Astrocyte of the spinal cord (primary cell): ENCODE data around the gene NHS.

ENCODE experiments used
- DNase-seq: peaks from one replicate; pipeline ENCODE4 v3.0.0; 2011; ENCODE audit warnings: low read depth, low spot score
- H3K4me3 ChIP-seq: 2 replicates; pipeline ENCODE4 v1.5.1; 2011; ENCODE audit warnings: low read depth, mild to moderate bottlenecking, low read length, moderate library complexity
- in situ Hi-C: cut with HindIII; loops from 2 replicates; pipeline ENCODE4 v1.10.0; 2017; ENCODE audit warnings: low sequenced_read_pairs
- TF ChIP-seq, protein P1 (sequence below): IDR thresholded peaks from 2 replicates; pipeline ENCODE4 v1.5.1; 2012; ENCODE audit warnings: low read depth, mild to moderate bottlenecking, low read length, inconsistent platforms

The NHS gene

DNA sequence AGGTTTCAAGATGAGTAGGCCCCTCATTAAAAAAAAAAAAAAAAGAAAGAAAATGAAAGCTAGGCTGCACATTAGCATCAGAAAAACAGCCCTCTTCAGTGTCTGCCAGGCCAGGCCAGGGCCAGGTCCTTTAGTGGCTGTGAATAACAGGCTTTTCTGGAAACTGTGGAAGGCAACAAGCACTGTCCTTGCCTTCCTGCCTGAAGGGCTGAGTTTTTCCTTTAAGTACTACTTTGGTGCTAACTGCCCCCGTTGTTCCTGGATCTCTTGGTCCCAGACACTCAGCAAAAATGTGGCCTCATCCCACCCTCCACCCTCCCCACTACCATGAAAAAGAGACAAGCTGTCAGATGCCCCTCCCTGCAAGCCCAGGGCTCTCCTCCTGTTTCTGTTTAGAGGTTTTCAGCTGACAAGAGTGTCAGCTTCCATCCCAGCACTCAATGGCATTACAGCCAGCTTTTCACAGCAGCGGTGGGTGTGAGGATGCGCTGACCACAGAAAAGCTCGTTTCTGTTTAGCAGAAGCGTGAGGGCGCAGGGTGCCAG, 174.2 kb downstream of the NHS start:
- TF ChIP-seq, protein P1, sequence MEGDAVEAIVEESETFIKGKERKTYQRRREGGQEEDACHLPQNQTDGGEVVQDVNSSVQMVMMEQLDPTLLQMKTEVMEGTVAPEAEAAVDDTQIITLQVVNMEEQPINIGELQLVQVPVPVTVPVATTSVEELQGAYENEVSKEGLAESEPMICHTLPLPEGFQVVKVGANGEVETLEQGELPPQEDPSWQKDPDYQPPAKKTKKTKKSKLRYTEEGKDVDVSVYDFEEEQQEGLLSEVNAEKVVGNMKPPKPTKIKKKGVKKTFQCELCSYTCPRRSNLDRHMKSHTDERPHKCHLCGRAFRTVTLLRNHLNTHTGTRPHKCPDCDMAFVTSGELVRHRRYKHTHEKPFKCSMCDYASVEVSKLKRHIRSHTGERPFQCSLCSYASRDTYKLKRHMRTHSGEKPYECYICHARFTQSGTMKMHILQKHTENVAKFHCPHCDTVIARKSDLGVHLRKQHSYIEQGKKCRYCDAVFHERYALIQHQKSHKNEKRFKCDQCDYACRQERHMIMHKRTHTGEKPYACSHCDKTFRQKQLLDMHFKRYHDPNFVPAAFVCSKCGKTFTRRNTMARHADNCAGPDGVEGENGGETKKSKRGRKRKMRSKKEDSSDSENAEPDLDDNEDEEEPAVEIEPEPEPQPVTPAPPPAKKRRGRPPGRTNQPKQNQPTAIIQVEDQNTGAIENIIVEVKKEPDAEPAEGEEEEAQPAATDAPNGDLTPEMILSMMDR = no peak
- DNase-seq = peak; percentile 5
- no peak overlapping the region for H3K4me3 ChIP-seq
- in situ Hi-C loops = no loop called here

DNA sequence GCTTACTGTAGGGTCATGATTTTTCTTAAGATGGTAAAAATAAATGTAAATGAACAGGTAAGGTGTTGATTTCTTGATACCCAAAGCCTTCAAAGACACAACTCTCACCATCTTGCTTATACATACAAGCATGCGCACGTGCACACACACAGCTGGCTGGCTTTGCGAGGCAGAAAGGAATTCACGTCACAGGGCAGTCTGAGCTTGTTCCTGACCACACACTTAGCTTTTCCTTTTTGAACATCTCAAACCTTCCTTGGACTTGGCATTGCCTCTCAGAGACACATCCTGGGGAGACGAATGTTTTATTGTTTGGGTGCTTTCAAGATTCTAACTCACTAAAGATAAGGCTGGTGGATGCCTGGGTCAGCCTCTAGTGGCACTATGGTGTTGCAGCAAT, 175.0 kb downstream of the NHS start:
- peak; percentile 11 for DNase-seq
- TF ChIP-seq, protein P1 = no peak
- H3K4me3 ChIP-seq = no peak overlapping the region
- in situ Hi-C loops = no loop called here

DNA sequence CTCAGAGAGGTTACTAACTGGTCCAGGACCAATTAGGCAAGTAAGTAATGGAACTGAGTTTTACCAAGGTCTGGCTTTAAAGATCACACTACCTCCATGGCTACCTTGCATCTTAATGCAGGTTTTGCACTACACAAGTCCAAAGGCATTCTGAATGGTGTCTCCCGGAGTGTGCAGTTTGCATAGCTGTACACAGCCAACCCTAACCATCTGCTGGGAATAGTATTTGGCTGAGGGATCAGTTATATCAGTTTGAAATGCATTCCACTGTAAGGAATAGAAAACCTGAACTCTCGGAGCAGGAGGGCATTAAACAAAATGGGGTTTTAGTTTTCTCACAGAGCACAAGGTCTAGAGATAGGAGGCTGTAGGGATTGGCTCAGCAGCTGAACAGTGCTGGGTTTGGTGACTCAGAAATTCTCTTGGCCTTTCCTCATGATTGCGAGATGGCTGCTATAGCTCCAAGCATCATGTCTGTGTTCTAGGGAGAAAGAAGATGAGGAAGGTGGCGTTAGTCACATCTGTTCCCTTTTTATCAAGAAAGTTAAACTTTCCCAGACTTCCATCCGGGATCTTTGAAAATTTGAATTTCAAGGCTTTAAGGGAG, 177.1 kb downstream of the NHS start:
- peak; percentile 37 for DNase-seq
- no peak overlapping the region for H3K4me3 ChIP-seq
- in situ Hi-C loops = no loop called here
- TF ChIP-seq, protein P1 = no peak

DNA sequence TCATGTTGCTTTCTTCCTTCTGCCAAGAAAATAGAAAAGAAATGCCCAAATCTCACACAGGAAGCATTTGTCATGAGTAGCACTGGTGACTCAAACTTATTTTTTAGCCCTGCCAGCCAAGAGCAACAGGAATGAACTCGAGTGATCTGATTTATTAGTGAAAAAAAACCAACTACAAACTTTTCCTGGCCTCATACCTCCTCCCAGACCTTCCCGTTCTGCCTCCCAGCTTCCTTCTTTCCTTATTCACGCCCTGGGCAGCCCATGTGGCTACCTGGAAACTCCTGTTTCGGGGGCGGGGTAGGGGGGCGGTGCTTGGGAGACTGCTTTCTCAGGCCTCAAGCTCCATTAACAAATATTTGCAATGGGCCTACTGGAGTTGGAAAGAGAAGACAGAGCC, 178.5 kb downstream of the NHS start:
- TF ChIP-seq, protein P1 = no peak
- in situ Hi-C loops = no loop called here

DNA sequence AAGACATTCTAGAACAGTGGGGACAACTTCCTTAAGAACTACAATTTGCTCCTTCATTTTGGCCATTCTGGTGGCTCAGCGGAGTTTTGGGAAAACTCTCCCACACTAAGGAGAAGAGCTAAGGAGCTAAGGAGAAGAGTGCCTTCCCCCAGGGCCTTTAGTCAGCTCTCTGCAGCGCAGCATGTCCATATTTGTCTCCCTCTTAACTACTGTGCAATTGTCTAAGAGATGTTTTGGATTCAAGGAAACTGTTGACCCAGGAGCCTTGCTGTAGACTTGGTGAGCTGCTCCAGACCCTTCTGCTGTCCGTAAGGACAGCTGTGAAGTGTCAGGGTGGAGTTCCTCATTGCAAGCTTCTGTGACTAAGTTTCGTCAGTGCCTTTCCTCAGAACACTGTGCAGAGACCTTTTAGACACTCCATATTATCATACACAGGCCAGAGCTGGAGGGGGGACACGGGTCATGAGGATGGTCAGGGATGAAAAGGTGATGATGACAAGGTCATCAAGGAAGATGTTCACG, 179.0 kb downstream of the NHS start:
- no peak overlapping the region for H3K4me3 ChIP-seq
- no peak for DNase-seq
- TF ChIP-seq, protein P1 = no peak
- in situ Hi-C loops = no loop called here

More for the DNA sequence above, 178.5 kb downstream of the NHS start:
- peak; percentile 79 for DNase-seq
- H3K4me3 ChIP-seq = no peak overlapping the region

DNA sequence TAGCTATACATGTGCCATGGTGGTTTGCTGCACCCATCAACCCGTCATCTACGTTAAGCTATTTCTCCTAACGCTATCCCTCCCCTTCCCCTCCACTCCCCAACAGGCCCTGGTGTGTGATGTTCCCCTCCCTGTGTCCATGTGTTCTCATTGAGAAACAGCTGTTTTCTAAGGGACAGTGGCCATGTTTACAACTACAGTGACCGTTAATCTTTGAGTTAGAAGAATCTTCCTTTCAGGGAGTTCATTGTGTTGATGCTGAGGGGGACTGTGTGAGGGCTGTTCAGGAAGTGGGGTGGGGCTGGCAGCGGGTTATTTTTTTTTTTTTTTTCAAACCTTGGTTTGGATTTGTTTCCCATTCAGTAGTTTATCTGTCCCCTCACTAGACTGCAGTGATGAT, 179.9 kb downstream of the NHS start:
- H3K4me3 ChIP-seq = no peak overlapping the region
- TF ChIP-seq, protein P1 = no peak
- no peak for DNase-seq
- in situ Hi-C loops = no loop called here
